ENCODE data around the gene MAF.

GRCh38 chr16:79639576-79640311 lies 39.2 kb upstream of the MAF start:
- TF ChIP-seq, protein P1, sequence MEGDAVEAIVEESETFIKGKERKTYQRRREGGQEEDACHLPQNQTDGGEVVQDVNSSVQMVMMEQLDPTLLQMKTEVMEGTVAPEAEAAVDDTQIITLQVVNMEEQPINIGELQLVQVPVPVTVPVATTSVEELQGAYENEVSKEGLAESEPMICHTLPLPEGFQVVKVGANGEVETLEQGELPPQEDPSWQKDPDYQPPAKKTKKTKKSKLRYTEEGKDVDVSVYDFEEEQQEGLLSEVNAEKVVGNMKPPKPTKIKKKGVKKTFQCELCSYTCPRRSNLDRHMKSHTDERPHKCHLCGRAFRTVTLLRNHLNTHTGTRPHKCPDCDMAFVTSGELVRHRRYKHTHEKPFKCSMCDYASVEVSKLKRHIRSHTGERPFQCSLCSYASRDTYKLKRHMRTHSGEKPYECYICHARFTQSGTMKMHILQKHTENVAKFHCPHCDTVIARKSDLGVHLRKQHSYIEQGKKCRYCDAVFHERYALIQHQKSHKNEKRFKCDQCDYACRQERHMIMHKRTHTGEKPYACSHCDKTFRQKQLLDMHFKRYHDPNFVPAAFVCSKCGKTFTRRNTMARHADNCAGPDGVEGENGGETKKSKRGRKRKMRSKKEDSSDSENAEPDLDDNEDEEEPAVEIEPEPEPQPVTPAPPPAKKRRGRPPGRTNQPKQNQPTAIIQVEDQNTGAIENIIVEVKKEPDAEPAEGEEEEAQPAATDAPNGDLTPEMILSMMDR (IDR thresholded peaks at IDR 0.05): no peak
- TF ChIP-seq POLR2A (IDR thresholded peaks at IDR 0.05): no peak
